ENCODE data around the gene RPUSD1.
"Not testable (repeated sequence)": the region's sequence is repeated elsewhere in the genome, so short reads cannot be mapped to it uniquely, and the experiment has no call there.

The RPUSD1 gene

DNA sequence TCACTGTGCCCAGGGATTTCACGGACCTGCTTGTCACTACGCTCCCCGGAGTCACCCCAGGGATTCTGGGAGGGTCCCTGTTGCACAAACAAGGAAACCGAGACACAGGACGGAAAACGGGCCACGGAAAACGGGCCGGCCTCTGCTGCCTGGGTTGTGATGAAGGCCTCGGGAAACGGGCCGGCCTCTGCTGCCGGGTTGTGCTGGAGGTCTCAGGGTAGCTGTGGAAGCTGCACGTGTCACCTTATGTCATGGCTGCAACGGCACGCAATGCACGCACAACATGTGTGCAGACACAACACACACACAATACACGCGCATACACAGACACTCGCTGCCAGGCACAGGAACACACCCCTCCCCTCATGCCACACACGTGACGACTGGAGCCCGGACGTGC lies 39.3 kb upstream of the RPUSD1 start:
- Histone ChIP-seq H3K9me3 (ENCODE audit: control insufficient read depth, insufficient read depth, low read depth, low read length) (no peaks in the 10 kb centered on the region), H3K9ac (ENCODE audit: low read length) (no peak overlapping the region), H3K27me3 (ENCODE audit: control insufficient read depth, insufficient read depth, low read length) (no peaks in the 10 kb centered on the region), H3K27ac (ENCODE audit: low read depth, low read length) (no peak overlapping the region), H3K36me3 (ENCODE audit: control insufficient read depth, insufficient read depth, low read length) (no peaks in the 10 kb centered on the region), H3K4me1 (ENCODE audit: control insufficient read depth, insufficient read depth, low read length) (no peaks in the 10 kb centered on the region), H3K4me3 (ENCODE audit: low read depth, low read length) (no peak overlapping the region)

DNA sequence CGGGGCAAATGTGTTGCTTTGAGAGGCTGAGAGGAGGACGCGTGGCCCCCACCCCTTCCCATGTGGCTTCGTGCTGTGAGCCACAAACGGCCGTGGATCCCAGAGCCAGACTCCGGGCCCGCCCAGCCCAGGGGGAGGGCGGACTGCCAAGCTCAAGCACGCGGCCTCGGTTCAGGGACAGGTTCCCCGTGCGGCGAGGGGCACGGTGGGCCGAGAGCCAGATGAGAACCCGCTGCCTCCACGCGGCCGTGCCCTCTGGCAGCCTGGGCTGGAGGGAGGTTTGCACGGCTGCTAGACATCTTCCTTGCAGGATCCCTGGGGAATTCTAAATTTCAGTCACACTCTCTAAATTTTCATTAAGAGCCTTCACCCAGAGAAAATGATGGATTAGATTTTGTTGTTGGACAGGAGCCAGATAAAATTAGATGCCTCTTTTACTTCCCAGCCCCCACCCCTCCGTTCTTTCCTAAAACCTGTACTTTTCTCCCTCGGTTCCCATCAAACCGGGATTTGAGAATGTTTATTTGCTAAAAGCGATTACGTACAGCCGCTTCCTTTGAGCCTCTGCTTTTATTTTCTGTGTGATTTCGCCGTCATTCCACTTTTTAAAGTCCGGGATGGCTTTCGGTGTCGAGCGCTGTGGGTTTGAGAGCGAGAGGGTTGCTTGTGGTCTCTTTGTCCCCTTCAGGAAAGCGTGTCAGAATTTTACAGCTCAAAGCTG lies 37.3 kb upstream of the RPUSD1 start:
- no peaks in the 10 kb centered on the region for H3K27me3 ChIP-seq (ENCODE audit: control insufficient read depth, insufficient read depth, low read length)
- no peaks in the 10 kb centered on the region for H3K9me3 ChIP-seq (ENCODE audit: control insufficient read depth, insufficient read depth, low read depth, low read length)
- no peaks in the 10 kb centered on the region for H3K36me3 ChIP-seq (ENCODE audit: control insufficient read depth, insufficient read depth, low read length)
- H3K27ac ChIP-seq (ENCODE audit: low read depth, low read length): no peak overlapping the region
- no peak overlapping the region for H3K4me3 ChIP-seq (ENCODE audit: low read depth, low read length)
- no peak overlapping the region for H3K9ac ChIP-seq (ENCODE audit: low read length)
- no peaks in the 10 kb centered on the region for H3K4me1 ChIP-seq (ENCODE audit: control insufficient read depth, insufficient read depth, low read length)

DNA sequence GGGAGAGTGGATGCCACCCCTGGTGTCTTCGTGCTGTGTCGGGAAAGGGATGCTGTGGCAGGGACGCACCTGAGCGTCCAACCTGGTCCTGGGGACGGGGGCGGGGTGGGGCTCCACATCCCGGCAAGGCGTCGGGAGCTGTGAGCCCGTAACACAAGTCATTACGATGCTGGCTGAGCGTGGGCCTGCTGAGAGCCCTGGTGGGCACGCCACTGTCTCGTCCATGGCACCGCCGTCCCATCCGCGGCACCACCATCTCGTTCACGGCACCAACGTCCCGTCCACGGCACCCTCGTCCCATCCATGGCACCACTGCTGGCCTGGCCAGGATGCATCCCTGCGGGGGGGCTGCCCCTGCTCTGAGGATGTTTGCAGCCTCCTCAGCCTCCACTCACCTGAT lies 36.4 kb upstream of the RPUSD1 start:
- no peak overlapping the region for H3K4me3 ChIP-seq (ENCODE audit: low read depth, low read length)
- no peaks in the 10 kb centered on the region for H3K4me1 ChIP-seq (ENCODE audit: control insufficient read depth, insufficient read depth, low read length)
- H3K27ac ChIP-seq (ENCODE audit: low read depth, low read length): no peak overlapping the region
- H3K9me3 ChIP-seq (ENCODE audit: control insufficient read depth, insufficient read depth, low read depth, low read length): no peaks in the 10 kb centered on the region
- H3K36me3 ChIP-seq (ENCODE audit: control insufficient read depth, insufficient read depth, low read length): no peaks in the 10 kb centered on the region
- H3K9ac ChIP-seq (ENCODE audit: low read length): no peak overlapping the region
- no peaks in the 10 kb centered on the region for H3K27me3 ChIP-seq (ENCODE audit: control insufficient read depth, insufficient read depth, low read length)

DNA sequence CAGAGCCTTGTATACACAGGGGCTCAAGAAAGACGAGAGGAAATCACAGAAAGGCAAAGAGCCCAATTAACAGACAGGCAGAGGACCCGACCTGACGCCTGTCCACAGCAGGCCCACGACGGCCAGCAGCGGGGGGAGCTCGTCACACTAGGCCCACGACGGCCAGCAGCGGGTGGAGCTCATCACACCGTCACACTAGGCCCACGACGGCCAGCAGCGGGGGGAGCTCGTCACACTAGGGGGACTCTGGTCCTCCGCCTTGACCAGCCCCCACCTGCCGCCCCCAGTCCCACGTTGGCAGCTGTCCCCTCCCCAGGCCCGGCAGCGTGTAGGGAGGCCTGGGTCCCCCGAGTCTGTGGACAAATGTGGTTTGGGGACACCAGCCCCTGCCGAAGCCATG lies 36.0 kb upstream of the RPUSD1 start:
- no peaks in the 10 kb centered on the region for H3K9me3 ChIP-seq (ENCODE audit: control insufficient read depth, insufficient read depth, low read depth, low read length)
- no peaks in the 10 kb centered on the region for H3K4me1 ChIP-seq (ENCODE audit: control insufficient read depth, insufficient read depth, low read length)
- no peaks in the 10 kb centered on the region for H3K36me3 ChIP-seq (ENCODE audit: control insufficient read depth, insufficient read depth, low read length)
- H3K9ac ChIP-seq (ENCODE audit: low read length): no peak overlapping the region
- H3K4me3 ChIP-seq (ENCODE audit: low read depth, low read length): no peak overlapping the region
- H3K27me3 ChIP-seq (ENCODE audit: control insufficient read depth, insufficient read depth, low read length): no peaks in the 10 kb centered on the region
- H3K27ac ChIP-seq (ENCODE audit: low read depth, low read length): no peak overlapping the region

DNA sequence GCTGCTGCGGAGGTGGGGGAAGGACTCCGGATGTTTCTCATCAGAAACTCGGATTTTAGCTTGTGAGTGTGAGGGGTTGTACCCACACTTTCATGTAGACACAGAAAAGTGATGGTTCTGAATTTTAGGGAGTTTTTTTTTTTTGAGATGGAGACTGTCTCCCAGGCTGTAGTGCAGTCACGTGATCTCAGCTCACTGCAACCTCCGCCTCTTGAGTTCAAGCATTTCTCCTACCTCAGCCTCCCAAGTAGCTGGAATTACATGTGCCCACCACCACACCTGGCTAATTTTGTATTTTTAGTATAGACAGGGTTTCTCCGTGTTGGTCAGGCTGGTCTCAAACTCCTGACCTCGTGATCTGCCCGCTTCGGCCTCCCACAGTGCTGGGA lies 34.7 kb upstream of the RPUSD1 start:
- no peaks in the 10 kb centered on the region for H3K27me3 ChIP-seq (ENCODE audit: control insufficient read depth, insufficient read depth, low read length)
- H3K36me3 ChIP-seq (ENCODE audit: control insufficient read depth, insufficient read depth, low read length): no peaks in the 10 kb centered on the region

DNA sequence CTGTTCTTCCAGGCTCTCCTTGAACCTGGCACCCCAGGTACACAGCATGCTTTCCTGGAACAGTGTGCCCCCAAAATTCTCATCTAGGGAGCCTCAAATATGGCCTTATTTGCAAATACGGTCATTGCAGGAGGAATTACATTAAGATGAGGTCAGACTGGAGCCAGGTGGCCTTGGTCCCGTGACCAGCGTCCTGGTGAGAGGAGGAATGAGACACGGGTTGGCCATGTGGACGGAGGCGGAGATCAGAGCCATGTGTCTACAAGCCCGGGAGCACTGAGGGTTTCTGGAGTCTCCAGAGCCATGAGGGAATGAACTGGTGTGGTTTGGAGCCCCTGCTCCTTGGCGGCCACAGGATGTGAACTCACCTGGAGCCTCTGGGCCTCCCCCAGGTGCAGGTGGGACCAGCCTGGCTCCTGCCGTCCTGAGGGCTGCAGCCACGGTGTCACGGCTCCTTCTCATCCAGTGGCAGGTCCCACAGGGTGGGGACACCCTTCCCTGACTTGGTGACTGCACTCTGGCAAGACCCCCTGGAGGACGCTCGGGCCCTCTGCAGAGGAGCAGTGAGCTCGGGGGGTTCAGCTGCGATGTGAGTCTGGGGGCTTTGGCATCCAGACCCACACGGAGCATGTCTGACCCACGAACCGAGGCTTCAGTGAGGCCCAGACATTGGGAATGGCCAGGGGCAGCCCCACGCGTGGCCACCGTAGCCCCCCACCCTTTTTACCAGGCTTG lies 34.2 kb upstream of the RPUSD1 start:
- H3K27me3 ChIP-seq (ENCODE audit: control insufficient read depth, insufficient read depth, low read length): no peaks in the 10 kb centered on the region

More for the DNA sequence above, 34.7 kb upstream of the RPUSD1 start:
- Histone ChIP-seq H3K27ac (ENCODE audit: low read depth, low read length) (no peak overlapping the region), H3K4me1 (ENCODE audit: control insufficient read depth, insufficient read depth, low read length) (no peaks in the 10 kb centered on the region), H3K9ac (ENCODE audit: low read length) (no peak overlapping the region), H3K9me3 (ENCODE audit: control insufficient read depth, insufficient read depth, low read depth, low read length) (peaks cover 3% of the 10 kb centered on the region; the same call in 1 of the 2 replicates), H3K4me3 (ENCODE audit: low read depth, low read length) (no peak overlapping the region)

DNA sequence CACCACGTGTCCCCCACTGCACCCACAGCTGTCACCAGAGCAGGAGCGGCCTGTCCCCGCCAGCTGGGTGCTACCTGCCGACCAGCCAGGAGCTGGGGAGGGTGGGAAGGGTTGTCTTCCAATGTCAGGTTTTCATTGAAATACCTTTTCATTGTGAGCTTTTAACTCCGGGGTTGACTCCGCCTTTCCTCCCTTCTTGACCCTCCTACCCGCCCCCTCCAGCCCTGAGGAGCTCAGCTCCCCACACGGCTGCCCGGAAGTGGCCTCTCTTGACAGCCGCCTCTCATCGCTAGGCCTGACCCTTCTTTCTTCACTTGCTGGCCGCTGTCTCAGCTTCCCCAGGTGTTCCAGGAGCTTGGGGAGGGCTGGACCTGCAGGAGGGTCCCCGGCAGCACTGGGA lies 33.6 kb upstream of the RPUSD1 start:
- Histone ChIP-seq H3K9ac (ENCODE audit: low read length) (no peak overlapping the region), H3K36me3 (ENCODE audit: control insufficient read depth, insufficient read depth, low read length) (no peaks in the 10 kb centered on the region), H3K9me3 (ENCODE audit: control insufficient read depth, insufficient read depth, low read depth, low read length) (peaks cover 3% of the 10 kb centered on the region; the same call in 1 of the 2 replicates), H3K27me3 (ENCODE audit: control insufficient read depth, insufficient read depth, low read length) (no peaks in the 10 kb centered on the region), H3K27ac (ENCODE audit: low read depth, low read length) (no peak overlapping the region), H3K4me3 (ENCODE audit: low read depth, low read length) (no peak overlapping the region), H3K4me1 (ENCODE audit: control insufficient read depth, insufficient read depth, low read length) (no peaks in the 10 kb centered on the region)

More for the DNA sequence above, 34.2 kb upstream of the RPUSD1 start:
- no peak overlapping the region for H3K9ac ChIP-seq (ENCODE audit: low read length)
- peaks cover 3% of the 10 kb centered on the region; the same call in 1 of the 2 replicates for H3K9me3 ChIP-seq (ENCODE audit: control insufficient read depth, insufficient read depth, low read depth, low read length)
- H3K4me1 ChIP-seq (ENCODE audit: control insufficient read depth, insufficient read depth, low read length): no peaks in the 10 kb centered on the region
- no peak overlapping the region for H3K27ac ChIP-seq (ENCODE audit: low read depth, low read length)
- no peak overlapping the region for H3K4me3 ChIP-seq (ENCODE audit: low read depth, low read length)
- no peaks in the 10 kb centered on the region for H3K36me3 ChIP-seq (ENCODE audit: control insufficient read depth, insufficient read depth, low read length)

DNA sequence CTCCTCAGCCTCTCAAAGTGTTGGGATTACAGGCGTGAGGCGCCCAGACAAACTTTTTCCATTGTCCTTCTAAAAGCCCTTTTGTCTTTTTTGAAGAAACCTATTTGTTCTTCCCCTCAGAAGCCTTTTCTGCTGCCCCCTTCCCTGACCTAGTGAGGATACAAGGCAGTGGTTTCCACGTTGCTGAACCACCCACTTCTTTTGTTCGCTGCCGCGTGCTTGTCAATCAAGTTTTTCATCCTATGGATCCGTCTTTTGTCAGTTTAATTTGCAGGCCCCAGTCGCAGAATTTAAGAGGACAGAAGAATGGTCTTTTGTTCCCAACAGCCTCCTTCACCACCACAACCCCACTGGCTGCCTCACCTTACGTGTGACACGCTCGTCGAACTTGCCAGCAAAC lies 32.6 kb upstream of the RPUSD1 start:
- Histone ChIP-seq H3K9ac (ENCODE audit: low read length) (no peak overlapping the region), H3K4me1 (ENCODE audit: control insufficient read depth, insufficient read depth, low read length) (no peaks in the 10 kb centered on the region), H3K27me3 (ENCODE audit: control insufficient read depth, insufficient read depth, low read length) (no peaks in the 10 kb centered on the region)

DNA sequence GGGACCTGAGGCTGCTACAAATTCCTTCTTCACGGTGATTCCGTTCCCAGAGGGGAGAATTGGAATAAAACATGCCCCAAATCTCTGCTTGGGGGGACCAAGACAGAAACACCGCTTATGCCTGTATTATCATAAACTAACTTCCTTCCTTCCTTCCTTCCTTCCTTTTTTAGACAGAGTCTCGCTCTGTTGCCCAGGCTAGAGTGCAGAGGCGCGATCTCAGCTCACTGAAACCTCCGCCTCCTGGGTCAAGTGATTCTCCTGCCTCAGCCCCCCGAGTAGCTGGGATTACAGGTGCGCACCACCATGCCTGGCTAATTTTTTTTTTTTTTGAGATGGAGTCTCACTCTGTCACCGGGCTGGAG lies 31.8 kb upstream of the RPUSD1 start:
- not testable (repeated sequence) for H3K9me3 ChIP-seq (ENCODE audit: control insufficient read depth, insufficient read depth, low read depth, low read length); H3K36me3 ChIP-seq (ENCODE audit: control insufficient read depth, insufficient read depth, low read length); H3K4me3 ChIP-seq (ENCODE audit: low read depth, low read length); H3K9ac ChIP-seq (ENCODE audit: low read length); H3K27ac ChIP-seq (ENCODE audit: low read depth, low read length); H3K4me1 ChIP-seq (ENCODE audit: control insufficient read depth, insufficient read depth, low read length); H3K27me3 ChIP-seq (ENCODE audit: control insufficient read depth, insufficient read depth, low read length)

More for the DNA sequence above, 32.6 kb upstream of the RPUSD1 start:
- no peaks in the 10 kb centered on the region for H3K36me3 ChIP-seq (ENCODE audit: control insufficient read depth, insufficient read depth, low read length)
- peaks cover 3% of the 10 kb centered on the region; the same call in 1 of the 2 replicates for H3K9me3 ChIP-seq (ENCODE audit: control insufficient read depth, insufficient read depth, low read depth, low read length)
- H3K27ac ChIP-seq (ENCODE audit: low read depth, low read length): no peak overlapping the region
- no peak overlapping the region for H3K4me3 ChIP-seq (ENCODE audit: low read depth, low read length)

DNA sequence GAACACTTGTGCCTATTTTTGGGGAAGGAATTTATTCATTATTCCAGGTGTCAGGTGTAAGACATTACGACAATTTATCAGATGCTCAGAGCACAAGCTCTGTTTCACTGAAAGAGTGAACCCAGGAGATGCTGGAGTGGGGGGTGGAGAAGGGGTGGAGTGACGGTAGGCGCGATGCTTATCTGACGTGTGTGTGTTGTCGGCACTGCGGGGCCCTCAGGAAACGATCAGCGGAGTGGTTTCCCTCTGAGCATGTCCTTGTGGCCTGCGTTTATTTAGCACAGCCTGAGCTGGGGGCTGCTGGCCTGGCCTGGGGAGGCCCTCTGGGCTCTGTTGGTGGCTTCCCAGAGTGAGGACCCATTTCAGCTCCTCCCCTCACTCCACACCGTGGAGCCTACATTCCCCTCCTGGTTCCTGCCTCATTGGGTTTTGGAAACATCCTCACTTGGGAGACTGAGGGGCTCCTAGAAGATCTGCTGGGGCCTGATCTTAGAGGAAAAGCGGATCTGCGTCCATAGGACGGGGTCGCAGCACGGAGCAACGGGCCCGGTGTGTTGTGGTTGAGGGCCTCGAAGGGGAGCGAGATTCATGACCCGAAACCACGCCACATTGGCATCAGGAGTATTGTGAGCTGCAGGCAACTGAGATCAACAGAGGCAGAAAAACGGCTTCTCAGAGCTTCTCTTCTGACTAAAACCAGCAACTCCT lies 31.3 kb upstream of the RPUSD1 start:
- Histone ChIP-seq H3K4me3 (ENCODE audit: low read depth, low read length) (no peak overlapping the region), H3K27ac (ENCODE audit: low read depth, low read length) (no peak overlapping the region), H3K9ac (ENCODE audit: low read length) (no peak overlapping the region), H3K27me3 (ENCODE audit: control insufficient read depth, insufficient read depth, low read length) (no peaks in the 10 kb centered on the region), H3K9me3 (ENCODE audit: control insufficient read depth, insufficient read depth, low read depth, low read length) (peaks cover 3% of the 10 kb centered on the region; the same call in 1 of the 2 replicates), H3K4me1 (ENCODE audit: control insufficient read depth, insufficient read depth, low read length) (no peaks in the 10 kb centered on the region), H3K36me3 (ENCODE audit: control insufficient read depth, insufficient read depth, low read length) (no peaks in the 10 kb centered on the region)

DNA sequence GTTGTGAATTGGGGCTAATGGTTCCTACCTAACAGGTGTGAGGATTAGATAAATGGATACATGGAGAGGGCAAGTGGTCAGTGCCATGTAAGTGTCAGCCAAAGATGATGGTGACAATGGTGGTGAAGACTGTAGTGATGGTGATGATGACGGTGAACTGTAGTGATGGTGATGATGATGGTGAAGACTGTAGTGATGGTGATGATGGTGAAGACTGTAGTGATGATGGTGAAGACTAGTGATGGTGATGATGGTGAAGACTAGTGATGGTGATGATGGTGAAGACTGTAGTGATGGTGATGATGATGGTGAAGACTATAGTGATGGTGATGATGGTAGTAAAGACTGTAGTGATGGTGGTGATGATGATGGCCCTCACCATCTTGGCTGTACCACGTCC lies 30.4 kb upstream of the RPUSD1 start:
- no peaks in the 10 kb centered on the region for H3K27me3 ChIP-seq (ENCODE audit: control insufficient read depth, insufficient read depth, low read length)

More for the DNA sequence above, 30.4 kb upstream of the RPUSD1 start:
- Histone ChIP-seq H3K4me1 (ENCODE audit: control insufficient read depth, insufficient read depth, low read length) (peaks cover 5% of the 10 kb centered on the region), H3K4me3 (ENCODE audit: low read depth, low read length) (no peak overlapping the region), H3K9me3 (ENCODE audit: control insufficient read depth, insufficient read depth, low read depth, low read length) (peaks cover 3% of the 10 kb centered on the region; the same call in 1 of the 2 replicates), H3K27ac (ENCODE audit: low read depth, low read length) (no peak overlapping the region), H3K36me3 (ENCODE audit: control insufficient read depth, insufficient read depth, low read length) (no peaks in the 10 kb centered on the region), H3K9ac (ENCODE audit: low read length) (no peak overlapping the region)

Data from HUES6 (cell line).